ENCODE data around the gene DCC.

DCC gene

GRCh38 chr18:53560546-53560945, 1220.5 kb downstream of the DCC start:
- TF ChIP-seq POLR2AphosphoS5 (IDR thresholded peaks at IDR 0.05; ENCODE audit: borderline replicate concordance, low read depth, low read length) (no peak), FOXP2 (optimal IDR thresholded peaks at IDR 0.05; ENCODE audit: control extremely low read depth, extremely low read length, insufficient read depth) (no peak), EZH2 (IDR thresholded peaks at IDR 0.05) (no peak)
- Histone ChIP-seq H3K9me3 (ENCODE audit: low read depth, low read length) (no peaks in the 10 kb centered on the region), H3K36me3 (ENCODE audit: insufficient read depth, low read length) (no peaks in the 10 kb centered on the region), H3K4me3 (no peak overlapping the region), H3K27ac (no peak overlapping the region), H3K9ac (ENCODE audit: insufficient read length) (no peak overlapping the region)
- no peak for DNase-seq (ENCODE audit: low read depth, low spot score)

DNA sequence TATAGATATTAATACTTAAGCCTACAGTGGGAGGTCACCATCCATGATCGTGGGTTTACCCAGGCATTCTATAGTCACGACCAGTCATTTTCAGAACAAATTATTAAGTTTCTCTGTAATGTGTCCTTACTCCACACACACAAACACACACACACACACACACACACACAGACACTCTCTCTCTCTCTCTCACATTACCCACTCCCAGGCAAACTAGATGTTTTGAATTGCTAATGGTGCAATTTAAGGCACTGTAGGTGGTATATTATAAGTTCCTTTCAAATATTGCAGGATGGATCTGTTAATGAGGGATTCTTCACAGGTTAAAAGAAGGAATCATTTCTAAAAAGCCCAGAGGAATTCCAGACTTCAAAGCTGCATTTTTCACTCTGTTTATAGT, 1226.6 kb downstream of the DCC start:
- TF ChIP-seq POLR2AphosphoS5 (IDR thresholded peaks at IDR 0.05; ENCODE audit: borderline replicate concordance, low read depth, low read length): no peak
- no peak for TF ChIP-seq EZH2 (IDR thresholded peaks at IDR 0.05)
- no peak for TF ChIP-seq FOXP2 (optimal IDR thresholded peaks at IDR 0.05; ENCODE audit: control extremely low read depth, extremely low read length, insufficient read depth)
- Histone ChIP-seq H3K4me3 (no peak overlapping the region), H3K36me3 (ENCODE audit: insufficient read depth, low read length) (no peaks in the 10 kb centered on the region), H3K9me3 (ENCODE audit: low read depth, low read length) (no peaks in the 10 kb centered on the region), H3K9ac (ENCODE audit: insufficient read length) (no peak overlapping the region), H3K27ac (no peak overlapping the region)
- no peak for DNase-seq (ENCODE audit: low read depth, low spot score)

DNA sequence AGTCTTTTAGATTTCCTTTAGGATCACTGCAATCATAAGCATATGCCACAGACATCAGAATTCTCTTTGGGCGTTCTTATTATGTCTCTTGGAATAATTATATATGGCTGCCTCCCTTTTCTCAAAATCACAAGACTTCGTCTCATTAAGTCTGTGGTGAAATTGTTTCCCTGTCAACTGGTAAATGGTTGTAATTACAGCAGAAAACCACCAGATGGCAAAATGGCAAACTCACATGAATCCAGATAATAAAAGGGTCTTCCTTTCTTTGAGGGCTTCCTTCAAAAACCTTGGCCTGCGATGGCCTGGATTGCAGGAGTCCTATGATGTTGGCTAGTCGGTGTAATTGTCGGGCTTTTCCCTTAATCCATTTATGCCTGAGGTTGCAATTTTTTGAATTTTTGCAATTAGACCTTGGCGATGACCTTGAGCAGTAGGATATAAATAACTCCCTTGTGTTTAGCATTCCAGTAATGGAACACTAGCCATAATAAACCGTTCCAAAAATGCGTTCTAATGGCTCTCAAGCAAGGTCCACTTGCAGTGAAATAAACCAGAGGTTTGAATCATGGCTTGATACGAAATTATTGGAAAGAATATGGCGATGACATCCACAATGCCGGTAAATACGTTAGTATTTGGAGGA, 1228.1 kb downstream of the DCC start:
- Histone ChIP-seq H3K9me3 (ENCODE audit: low read depth, low read length) (no peaks in the 10 kb centered on the region), H3K4me3 (no peak overlapping the region), H3K9ac (ENCODE audit: insufficient read length) (no peak overlapping the region), H3K27ac (no peak overlapping the region), H3K36me3 (ENCODE audit: insufficient read depth, low read length) (no peaks in the 10 kb centered on the region)
- TF ChIP-seq EZH2 (IDR thresholded peaks at IDR 0.05) (no peak), FOXP2 (optimal IDR thresholded peaks at IDR 0.05; ENCODE audit: control extremely low read depth, extremely low read length, insufficient read depth) (no peak), POLR2AphosphoS5 (IDR thresholded peaks at IDR 0.05; ENCODE audit: borderline replicate concordance, low read depth, low read length) (no peak)
- peak; percentile 22 for DNase-seq (ENCODE audit: low read depth, low spot score)

All from SK-N-MC (cell line).